Measurements from ENCODE around the gene DPP6.

- TF ChIP-seq EP300 (IDR thresholded peaks at IDR 0.05): no peak
- TF ChIP-seq, protein P1, sequence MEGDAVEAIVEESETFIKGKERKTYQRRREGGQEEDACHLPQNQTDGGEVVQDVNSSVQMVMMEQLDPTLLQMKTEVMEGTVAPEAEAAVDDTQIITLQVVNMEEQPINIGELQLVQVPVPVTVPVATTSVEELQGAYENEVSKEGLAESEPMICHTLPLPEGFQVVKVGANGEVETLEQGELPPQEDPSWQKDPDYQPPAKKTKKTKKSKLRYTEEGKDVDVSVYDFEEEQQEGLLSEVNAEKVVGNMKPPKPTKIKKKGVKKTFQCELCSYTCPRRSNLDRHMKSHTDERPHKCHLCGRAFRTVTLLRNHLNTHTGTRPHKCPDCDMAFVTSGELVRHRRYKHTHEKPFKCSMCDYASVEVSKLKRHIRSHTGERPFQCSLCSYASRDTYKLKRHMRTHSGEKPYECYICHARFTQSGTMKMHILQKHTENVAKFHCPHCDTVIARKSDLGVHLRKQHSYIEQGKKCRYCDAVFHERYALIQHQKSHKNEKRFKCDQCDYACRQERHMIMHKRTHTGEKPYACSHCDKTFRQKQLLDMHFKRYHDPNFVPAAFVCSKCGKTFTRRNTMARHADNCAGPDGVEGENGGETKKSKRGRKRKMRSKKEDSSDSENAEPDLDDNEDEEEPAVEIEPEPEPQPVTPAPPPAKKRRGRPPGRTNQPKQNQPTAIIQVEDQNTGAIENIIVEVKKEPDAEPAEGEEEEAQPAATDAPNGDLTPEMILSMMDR (IDR thresholded peaks at IDR 0.05): no peak
- TF ChIP-seq NPAS2 (CRISPR knock-in tag; IDR thresholded peaks at IDR 0.05; ENCODE audit: borderline replicate concordance): no peak
- TF ChIP-seq PHF8 (IDR thresholded peaks at IDR 0.05; ENCODE audit: borderline replicate concordance, low read depth): no peak
- no peak for TF ChIP-seq MAFK (IDR thresholded peaks at IDR 0.05; ENCODE audit: partially characterized antibody)
Measured at GRCh38 chr7:154857240-154857639, 805.0 kb downstream of the DPP6 start.
